GM12865 (cell line): ENCODE results near the gene HELZ.
"Not testable (repeated sequence)": the region's sequence is repeated elsewhere in the genome, so short reads cannot be mapped to it uniquely, and the experiment has no call there.

Experiments
- DNase-seq: peaks from one replicate; pipeline ENCODE4 v3.0.0; 2010; ENCODE audit warnings: low read depth
- H3K4me3 ChIP-seq: 2 replicates; pipeline ENCODE4 v1.5.1; 2011; ENCODE audit warnings: mild to moderate bottlenecking, low read depth, low read length, control low read depth
- TF ChIP-seq, protein P1 (sequence below): IDR thresholded peaks from 2 replicates; pipeline ENCODE4 v1.5.1; 2011; ENCODE audit warnings: low read length, control low read depth, low read depth, inconsistent platforms; ENCODE audit not compliant: insufficient read depth; ENCODE audit errors: missing control alignments

HELZ gene

DNA sequence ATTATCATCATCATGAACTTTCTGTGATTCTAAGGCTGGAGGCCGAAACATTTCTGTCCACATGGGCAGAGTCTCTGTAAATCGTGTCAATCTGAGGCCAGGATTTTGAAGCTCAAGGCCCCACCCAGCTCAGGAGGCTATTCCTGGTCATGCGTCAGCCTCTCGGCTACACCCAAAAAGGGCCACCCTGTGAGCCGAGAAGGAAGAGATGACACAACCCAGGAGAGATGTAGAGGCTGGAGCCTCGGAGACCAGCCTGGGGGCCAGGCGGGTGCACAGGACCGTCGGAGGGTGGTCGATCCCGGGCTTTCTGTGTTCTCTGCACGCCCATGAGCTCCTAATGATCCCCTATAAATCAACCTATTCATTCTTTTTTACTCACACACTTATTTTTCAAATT lies 201.7 kb downstream of the HELZ start:
- H3K4me3 ChIP-seq, result no peak overlapping the region
- TF ChIP-seq, protein P1, sequence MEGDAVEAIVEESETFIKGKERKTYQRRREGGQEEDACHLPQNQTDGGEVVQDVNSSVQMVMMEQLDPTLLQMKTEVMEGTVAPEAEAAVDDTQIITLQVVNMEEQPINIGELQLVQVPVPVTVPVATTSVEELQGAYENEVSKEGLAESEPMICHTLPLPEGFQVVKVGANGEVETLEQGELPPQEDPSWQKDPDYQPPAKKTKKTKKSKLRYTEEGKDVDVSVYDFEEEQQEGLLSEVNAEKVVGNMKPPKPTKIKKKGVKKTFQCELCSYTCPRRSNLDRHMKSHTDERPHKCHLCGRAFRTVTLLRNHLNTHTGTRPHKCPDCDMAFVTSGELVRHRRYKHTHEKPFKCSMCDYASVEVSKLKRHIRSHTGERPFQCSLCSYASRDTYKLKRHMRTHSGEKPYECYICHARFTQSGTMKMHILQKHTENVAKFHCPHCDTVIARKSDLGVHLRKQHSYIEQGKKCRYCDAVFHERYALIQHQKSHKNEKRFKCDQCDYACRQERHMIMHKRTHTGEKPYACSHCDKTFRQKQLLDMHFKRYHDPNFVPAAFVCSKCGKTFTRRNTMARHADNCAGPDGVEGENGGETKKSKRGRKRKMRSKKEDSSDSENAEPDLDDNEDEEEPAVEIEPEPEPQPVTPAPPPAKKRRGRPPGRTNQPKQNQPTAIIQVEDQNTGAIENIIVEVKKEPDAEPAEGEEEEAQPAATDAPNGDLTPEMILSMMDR, result no peak
- no peak for DNase-seq

DNA sequence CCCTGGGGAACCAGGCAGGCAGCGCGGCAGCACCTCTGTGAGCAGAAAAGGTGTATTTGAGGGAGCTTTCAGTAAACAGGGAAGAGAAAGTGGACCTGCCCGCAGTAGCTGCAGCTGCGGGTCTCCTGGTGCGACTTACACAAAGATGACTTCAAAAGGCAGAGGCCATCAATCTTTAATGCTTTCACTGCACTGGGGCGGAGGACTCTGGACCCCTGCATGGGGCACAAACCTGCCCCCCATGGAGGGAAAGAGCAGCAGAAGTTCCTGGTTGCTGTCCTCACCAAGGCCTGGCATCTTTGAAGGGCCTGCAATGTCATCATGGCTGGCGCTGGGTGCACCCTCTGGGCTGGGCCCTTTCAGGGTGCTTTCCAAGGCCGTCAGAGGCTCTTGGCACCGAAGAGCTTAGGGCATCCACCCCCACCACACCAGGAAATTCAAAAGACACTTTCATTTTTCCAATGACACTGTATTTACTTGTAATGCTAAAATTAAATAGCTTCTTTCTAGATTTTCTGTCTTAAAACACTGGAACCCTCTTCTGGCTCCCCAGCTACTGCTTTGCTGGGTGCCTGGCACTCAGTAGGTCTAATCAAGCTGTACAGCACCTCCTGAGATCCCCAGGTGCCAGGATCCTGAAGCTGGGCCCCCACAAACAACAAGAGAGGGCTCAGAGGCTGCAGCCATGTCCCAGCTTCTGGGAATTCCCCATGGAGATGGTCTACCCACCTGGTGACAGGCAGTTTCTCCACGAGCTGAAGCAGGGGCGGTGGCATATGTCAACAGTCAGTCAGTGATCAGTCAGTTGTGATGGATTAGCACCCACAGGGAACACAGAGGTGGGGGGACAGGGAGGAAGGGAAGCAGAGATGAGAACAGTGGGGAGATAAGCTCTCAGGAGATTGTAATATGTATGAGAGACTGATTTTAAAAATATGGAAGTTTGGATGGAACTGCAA lies 202.8 kb downstream of the HELZ start:
- no peak overlapping the region for H3K4me3 ChIP-seq
- DNase-seq, result peak; percentile 30
- TF ChIP-seq, protein P1, result no peak

DNA sequence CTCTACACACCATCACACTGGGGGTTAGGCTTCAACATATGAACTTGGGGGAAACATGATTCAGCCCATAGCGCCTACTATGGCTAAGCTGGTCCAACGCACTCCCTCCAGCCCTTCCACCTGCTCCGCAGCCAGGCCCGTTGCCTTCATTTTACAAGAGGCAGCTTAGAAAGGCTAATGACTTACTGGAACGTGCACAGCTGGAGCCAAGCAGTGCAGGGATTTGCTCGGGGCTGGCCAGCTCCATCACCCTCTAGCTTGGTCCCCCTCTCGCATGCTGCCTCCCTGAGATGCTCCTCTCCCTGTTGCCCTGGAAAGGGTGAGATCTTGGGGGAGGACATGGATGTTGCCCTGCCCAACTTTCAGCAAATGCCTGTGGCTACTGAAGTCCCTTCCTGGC lies 203.5 kb downstream of the HELZ start:
- DNase-seq, result no peak
- no peak overlapping the region for H3K4me3 ChIP-seq
- TF ChIP-seq, protein P1, result no peak

DNA sequence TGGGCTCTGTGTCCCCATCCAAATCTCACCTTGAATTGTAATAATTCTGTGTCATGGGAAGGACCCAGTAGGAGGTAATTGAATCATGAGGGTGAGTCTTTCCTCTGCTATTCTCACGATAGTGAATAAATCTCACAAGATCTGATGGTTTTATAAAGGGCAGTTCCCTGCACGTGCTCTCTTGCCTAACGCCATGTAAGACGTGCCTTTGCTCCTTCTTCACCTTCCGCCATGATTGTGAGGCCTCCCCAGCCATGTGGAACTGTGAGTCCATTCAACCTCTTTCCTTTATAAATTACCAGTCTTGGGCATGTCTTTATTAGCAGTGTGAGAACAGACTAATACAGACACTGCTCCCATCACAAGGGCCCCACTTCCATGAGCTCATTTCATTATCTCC lies 203.9 kb downstream of the HELZ start:
- H3K4me3 ChIP-seq, DNase-seq: not testable (repeated sequence)

DNA sequence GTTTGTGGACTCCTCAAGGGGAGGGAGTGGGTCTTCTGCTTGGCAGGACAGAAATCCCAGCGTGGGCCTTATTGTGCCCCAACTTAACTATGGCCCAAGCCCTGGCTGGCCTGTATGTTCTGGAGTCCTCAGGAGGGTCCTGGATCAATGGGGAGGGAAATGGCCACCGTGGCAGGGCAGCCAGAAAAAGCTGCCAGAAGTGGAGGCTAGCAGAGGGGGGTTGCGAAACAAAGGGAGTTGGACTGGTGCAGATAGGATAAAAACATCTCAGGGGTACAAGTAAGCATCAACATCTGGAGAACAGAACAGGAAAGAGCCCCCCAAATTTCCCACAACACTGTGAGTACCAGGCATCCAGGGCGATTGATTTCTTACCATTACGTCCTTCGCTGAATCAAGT lies 204.3 kb downstream of the HELZ start:
- H3K4me3 ChIP-seq, result no peak overlapping the region
- TF ChIP-seq, protein P1, result no peak
- DNase-seq, result no peak

DNA sequence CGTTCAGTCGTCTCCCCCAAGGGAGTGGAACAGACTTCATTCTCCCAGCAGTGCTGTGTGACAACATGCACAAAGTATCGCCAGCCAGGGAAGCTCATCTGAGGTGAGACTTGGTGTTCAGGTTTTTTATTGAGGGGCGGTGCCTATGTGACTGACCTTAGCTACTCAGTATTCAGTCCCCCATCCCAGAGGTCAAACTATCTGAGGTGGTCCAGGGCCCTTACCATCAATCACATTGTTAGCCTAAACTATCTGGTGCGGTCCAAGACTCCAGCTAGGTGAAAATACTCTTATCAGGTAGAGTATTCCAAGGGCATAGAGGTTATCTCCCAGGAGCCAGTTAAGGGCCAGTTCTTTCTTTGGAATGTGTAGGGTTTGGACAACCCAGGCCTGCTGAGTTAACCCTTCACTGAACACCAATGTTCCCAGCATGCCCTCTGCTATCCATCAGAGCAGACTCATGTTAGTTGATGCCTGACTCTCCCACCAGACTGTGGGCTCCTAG lies 206.1 kb downstream of the HELZ start:
- TF ChIP-seq, protein P1, result no peak
- DNase-seq, result no peak
- no peak overlapping the region for H3K4me3 ChIP-seq

DNA sequence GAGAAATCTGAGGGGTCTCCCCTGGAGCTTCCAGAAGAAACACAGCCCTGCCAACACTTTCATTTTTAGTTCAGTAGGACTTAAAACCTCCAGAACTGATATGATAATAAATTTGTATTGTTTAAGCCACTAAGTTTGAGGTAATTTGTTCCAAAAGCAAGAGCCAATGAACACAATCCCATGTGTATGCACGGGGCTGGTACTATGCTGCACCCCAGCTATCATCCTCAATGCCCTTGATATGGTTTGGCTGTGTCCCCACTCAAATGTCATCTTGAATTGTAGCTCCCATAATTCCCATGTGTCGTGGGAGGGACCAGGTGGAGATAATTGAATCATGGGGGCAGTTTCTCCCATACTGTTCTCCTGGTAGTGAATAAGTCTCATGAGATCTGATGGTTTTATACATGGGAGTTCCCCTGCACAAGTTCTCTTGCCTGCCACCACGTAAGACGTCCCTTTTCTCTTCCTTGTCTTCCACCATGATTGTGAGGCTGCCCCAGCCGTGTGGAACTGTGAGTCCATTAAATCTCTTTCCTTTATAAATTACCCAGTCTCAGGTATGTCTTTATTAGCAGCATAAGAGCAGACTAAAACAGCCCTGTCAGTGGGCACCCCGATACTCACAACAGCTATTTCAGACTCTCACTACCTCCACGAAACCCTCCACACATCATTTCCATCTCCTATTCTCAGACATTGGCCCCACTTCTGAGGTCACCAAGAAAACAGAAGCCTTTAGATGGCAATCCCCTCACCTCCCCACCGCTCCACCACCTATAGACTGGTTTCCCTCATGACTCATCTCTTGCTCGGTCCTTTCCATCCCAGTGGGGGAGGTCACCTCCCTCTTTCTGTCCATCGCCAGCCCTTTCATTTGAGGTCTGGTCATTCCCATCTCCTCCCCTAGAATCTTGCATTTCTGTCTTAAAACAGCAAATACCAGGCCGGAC lies 209.6 kb downstream of the HELZ start:
- TF ChIP-seq, protein P1, result no peak
- no peak overlapping the region for H3K4me3 ChIP-seq
- DNase-seq, result peak; percentile 92
